ENCODE results near the gene PDE6H.
A peak's percentile ranks its signal among the peaks of the same experiment; 100 is the strongest.

The PDE6H gene

DNA sequence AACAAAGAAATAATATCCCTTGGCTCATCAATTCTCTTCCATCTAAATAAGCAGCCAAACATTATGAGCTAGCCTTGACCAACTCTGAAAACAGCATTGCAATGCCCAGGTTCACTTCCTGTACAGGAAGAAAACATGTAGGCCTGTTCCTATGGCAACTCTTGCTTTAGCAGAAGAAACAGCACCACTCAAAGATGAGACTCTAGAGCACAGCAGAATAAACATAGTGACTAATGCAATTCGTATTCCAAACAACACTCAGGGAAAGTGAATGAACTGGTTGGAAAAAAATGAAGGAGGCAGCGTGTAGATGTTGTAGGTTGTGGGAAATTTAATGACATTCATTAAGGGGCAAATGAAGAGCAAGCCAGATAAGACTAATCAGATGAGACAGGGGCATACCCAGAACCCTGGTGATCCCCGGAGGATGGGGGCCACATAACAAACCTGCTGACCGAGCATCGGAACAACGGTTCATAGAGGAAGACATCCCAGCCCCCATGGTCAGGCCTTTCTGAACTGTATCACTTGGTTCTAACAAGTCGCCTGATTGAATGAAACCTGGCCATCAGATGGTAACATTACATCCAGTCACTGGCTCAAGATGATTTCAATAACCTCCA lies 20.4 kb upstream of the PDE6H start:
- DNase-seq = no peak

DNA sequence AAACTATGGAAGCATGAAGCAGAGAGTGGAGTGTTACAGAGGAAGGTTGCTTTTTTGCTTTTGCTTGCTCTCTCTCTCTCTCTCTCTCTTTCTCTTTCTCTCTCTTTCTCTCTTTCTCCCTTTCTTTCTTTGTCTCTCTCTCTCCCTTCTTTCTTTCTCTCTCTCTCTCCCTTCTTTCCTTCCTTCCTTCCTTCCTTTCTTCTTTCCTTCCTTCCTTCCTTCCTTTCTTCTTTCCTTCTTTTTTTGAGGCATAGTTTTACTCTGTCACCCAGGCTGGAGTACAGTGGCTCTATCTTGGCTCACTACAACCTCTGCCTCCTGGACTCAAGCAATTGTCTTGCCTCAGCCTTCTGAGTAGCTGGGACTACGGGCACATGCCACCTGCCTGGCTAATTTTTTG lies 19.1 kb upstream of the PDE6H start:
- no peak for DNase-seq

- no peak for DNase-seq
These were observed 18.6 kb upstream of the PDE6H start for GRCh38 chr12:14954269-14954668.

- DNase-seq = peak; percentile 75
These were observed 16.6 kb upstream of the PDE6H start for GRCh38 chr12:14956024-14956891.

GRCh38 chr12:14956905-14957304 lies 15.9 kb upstream of the PDE6H start:
- no peak for DNase-seq

- no peak for DNase-seq
These were observed 15.2 kb upstream of the PDE6H start for GRCh38 chr12:14957551-14958168.

DNA sequence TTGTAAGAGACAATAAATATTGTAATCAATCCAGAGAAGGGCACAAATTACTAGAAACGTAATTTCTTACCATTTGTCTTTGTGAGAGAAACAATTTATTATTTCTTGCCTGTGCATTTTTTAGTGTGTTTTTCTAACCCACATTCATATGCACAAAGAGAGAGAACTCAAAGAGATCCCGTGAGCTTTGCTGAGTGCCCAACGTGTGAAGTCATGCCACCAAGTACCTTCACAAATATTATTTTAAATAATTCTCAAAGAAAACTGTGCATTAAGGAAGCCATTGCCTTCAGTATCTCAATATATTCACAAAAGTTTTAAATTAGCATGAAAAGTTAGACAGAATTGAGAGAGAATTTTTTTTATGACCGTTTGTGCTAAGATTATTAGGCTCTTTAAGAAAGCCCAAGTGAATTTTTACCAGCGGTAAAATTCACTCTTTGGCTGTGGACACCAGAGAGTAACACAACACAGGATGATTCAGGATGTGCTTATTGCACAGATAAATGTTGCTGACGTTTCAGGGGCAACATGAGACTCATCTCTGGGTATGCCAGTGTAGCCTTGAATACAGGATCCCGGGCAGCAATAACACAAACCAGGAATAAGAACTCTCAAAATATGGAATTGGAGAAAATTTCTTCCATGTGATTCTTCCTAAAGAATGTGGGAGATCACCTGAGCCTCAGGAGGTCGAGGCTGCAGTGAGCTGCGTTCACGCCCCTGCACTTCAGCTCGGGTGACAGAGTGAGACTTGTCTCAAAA lies 14.3 kb upstream of the PDE6H start:
- DNase-seq = no peak

DNA sequence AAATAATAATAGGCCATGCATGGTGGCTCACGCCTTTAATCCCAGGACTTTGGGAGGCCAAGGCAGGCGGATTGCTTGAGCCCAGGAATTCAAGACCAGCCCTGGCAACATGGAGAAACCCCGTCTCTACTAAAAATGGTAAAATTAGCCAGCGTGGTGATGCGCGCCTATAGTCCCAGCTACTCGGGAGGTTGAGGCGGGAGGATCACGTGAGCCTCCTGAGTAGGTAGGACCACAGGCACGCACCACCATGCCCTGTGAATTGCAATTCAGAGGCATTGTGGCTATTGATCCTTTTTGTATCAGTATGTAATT lies 13.8 kb upstream of the PDE6H start:
- DNase-seq = no peak

GRCh38 chr12:14959463-14959862 lies 13.4 kb upstream of the PDE6H start:
- no peak for DNase-seq

DNA sequence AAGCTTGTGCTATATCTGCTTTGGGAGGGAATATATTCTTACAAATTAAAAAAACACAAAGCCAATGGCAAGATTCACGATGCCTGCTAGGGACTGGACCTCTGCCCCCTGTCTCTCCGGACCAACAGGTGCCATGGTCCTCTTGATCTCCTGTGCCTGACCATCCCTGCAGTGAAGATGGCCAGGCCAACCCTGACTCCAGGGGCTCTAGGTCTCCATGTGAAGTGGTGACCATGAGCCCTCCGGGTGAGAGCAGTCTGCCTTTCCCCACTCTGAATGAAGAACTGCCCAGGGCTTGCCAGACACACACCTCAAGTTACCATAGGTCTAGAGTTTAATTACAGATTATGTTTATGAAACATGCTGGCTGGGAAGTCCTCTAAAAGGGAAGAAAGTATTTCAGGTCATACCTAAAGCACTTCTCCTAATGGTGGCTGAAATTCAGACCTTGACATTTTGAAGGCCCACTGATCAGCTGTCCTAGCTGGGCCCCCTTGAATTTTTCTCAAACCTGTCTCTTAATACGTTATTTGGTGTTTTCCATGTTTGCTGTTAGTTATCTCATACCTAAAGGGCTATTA lies 12.8 kb upstream of the PDE6H start:
- no peak for DNase-seq

DNA sequence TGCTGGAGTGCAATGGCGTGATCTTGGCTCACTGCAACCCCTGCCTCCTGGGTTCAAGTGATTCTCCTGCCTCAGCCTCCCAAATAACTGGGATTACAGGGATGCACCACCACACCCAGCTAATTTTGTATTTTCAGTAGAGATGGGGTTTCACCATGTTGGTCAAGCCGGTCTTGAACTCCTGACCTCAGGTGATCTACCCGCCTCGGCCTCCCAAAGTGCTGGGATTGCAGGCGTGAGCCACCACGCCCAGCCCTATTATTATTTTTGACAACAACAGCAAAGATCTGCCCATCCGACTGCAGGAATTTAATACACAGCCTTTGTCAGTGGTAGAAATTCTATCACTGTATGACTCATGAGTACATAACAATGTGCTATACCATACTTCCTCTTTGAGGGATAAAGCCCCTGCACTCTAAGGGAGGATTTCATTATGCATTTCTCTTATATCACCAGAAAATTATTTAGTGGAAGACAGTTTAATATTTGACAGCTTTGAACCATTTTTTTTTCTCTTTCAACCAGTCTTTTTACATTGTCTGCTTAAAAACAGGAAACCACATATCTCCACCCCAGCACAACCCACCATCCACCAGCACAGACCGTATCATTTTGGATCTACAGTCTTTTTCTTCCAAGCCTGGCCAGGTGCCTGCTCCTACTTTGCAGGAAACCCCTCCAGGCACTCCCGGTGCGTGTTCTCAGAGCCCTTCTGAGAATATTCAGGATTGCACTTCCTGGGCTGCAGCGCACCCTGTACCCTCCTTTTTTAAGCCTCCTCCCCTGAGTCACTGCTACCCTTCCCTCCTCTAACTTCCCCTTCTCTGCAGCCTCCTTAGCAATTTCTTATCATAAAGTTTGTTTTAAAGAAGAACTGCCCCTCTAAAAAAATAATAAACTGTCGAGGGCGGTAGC lies 12.0 kb upstream of the PDE6H start:
- no peak for DNase-seq

DNA sequence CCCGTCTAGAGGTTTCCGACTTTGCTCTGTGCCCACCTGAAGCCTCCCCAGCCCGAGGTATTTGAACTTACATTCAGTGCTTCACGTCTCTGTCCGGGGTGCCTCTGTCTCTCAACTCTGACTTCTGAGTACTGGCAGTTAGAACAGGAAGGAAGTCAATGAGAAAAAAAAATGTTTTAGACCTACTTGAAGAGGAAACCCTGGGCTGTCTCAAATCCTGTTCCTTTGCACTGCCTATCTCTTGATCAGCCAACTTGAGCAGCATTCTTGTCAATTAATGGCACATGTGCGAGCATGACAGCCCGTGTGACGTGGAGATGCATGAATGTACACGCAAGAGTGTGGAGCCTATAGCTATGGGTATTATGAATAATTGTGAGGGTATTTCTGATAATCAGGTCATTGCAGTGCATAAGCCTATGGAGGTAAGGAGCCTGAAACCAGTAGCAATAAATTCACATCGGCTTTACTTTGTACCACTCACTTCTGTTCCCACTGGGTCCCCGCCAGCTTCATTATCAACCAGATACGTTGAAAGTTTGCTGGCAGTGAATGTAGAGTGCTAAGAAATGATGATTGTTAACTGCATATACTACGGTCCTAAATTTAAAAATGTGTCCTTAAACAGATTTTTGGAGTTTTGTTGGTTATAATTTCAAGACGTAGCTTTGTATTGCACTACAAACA lies 11.2 kb upstream of the PDE6H start, which contains the start of gene ARHGDIB:
Gene ARHGDIB (minus strand): TSS at position 136 of the 687 bp plus-strand sequence. CDS start 10,889 bp downstream, outside the sequence.
- peak; percentile 83 for DNase-seq

GRCh38 chr12:14962153-14962539 lies 10.7 kb upstream of the PDE6H start:
- DNase-seq = no peak

DNA sequence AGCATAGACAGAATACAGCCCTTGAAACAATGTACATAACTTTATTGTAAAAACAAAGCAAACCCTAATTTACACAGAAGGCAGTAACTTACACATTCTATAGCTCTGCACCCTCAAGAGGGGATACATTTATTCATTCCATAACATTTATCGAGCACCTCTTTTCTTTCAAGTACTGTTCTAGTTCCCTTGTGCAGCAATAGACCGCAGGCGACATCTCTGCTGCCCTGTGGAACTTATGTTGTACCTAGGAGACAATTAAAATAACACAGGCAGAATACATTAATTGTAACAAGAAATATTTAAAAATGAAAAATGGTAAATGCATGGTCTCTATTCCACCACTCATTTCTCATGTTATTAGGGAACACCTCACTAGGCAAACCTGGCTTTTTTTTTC lies 10.0 kb upstream of the PDE6H start:
- DNase-seq = no peak

GRCh38 chr12:14963520-14963919 lies 9.3 kb upstream of the PDE6H start:
- DNase-seq = no peak

- DNase-seq = no peak
These were observed 8.4 kb upstream of the PDE6H start for GRCh38 chr12:14964406-14964805.

GRCh38 chr12:14965221-14965620 lies 7.6 kb upstream of the PDE6H start:
- DNase-seq = no peak

DNA sequence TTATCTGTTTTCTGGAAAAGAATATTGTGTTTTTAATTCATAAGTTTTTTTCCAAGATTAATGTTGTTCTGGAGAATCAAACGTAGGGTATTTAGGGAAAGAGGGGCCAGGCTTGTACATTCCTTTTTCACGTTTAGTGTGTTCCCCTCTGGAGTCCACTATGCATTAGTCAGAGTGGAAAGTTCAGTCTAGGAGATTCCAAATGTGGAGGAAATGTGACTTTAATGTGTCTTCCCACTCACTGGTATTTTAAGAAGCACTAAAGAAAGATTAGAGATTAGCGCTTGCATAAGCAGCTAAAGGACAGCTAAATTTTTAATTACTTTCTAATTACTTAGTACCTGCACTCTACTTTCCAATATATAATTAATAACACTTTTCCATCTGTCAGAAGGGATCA lies 4.4 kb upstream of the PDE6H start:
- no peak for DNase-seq

DNA sequence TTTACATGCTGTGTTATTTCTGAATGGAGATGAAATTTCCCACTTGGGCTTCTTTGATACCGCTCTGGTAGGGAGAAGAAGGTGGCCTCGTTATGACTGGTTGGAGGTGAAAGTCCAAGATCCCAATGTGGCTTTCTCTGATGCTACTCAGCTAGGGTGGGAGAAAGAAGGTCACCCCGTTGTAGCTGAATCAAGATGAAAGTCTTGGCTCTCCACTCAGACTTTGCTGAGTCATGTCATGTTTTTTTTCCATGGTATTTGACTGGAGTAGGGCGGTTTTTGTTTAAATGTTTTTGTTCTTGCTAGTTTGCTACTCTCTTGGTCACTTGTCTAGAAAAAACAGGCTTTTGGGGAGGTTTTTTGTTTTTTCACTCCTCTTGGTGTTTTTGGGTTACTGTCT lies 2.4 kb upstream of the PDE6H start:
- DNase-seq = no peak

DNA sequence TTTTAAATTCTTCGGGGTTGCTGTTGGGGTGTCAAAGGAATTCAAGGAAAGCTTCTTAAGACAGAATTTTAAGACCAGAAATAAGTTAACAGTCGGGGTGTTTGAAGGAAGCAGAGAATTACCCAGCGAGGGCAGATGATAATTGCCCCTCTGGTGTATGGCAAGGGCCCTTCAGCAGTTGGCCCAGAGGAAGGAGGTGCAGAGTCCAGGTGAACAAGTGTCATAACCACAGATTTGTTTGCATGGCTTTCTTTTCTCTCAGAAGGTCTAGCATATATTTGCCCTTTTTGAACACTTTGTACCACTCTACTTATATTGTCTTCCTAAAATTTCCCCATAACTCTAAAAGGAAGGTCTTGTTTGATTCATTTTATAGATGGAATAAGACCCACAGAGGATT lies 1.8 kb downstream of the PDE6H start:
- DNase-seq = no peak

DNA sequence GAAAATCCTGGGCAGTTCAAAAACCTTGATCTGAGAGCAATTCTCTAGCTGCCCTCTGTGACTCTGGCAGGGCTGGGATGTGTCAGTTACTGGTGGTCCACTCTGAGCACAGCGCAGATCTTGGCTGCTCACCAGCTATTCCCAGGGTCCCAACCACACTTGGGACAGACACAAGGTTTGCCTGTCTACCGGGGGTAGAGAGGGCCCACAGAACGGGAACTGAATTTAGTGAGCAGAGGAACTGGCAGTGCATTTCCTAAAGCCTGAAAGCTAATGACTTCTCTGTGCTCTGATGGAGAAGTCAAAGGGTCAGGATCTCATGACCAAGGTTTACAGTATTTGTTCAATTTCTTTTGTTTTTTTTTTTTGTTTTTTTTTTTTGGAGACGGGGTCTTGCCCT lies 2.6 kb downstream of the PDE6H start:
- DNase-seq = no peak
